Hippocampal formation (tissue), 2 donors: Measurements from ENCODE around the gene PIGL.
"Not testable (repeated sequence)": the region's sequence is repeated elsewhere in the genome, so short reads cannot be mapped to it uniquely, and the experiment has no call there.

ENCODE experiments used
- DNase-seq, 2 donors: peaks; one replicate each; lab custom pipeline; 2025; lab: John Stamatoyannopoulos, UW

PIGL gene

GRCh38 chr17:16273929-16274339 lies 56.9 kb downstream of the PIGL start:
- DNase-seq, result no peak

GRCh38 chr17:16275024-16275423 lies 58.0 kb downstream of the PIGL start:
- DNase-seq, result no peak

GRCh38 chr17:16277163-16277562 lies 60.2 kb downstream of the PIGL start:
- DNase-seq, result no peak

GRCh38 chr17:16281351-16281750 lies 64.3 kb downstream of the PIGL start:
- DNase-seq, result no peak

GRCh38 chr17:16282522-16282921 lies 65.5 kb downstream of the PIGL start:
- no peak for DNase-seq

- DNase-seq, result no peak
Measured at GRCh38 chr17:16283705-16284104, 66.7 kb downstream of the PIGL start.

- no peak for DNase-seq
Measured at GRCh38 chr17:16285646-16286008, 68.6 kb downstream of the PIGL start.

GRCh38 chr17:16286009-16286946 lies 69.3 kb downstream of the PIGL start:
- DNase-seq, result peak in 1 of 2 donors; percentile 21

GRCh38 chr17:16286947-16287562 lies 70.0 kb downstream of the PIGL start:
- DNase-seq, result no peak

GRCh38 chr17:16287563-16288027 lies 70.6 kb downstream of the PIGL start:
- DNase-seq, result peak in 1 of 2 donors; percentile 34

- peak in 1 of 2 donors; percentile 51 for DNase-seq
Measured at GRCh38 chr17:16288860-16289571, 72.0 kb downstream of the PIGL start.

- no peak for DNase-seq
Measured at GRCh38 chr17:16293931-16294330, 76.9 kb downstream of the PIGL start.

GRCh38 chr17:16294560-16294959 lies 77.5 kb downstream of the PIGL start:
- no peak for DNase-seq

- not testable (repeated sequence) for DNase-seq
Measured at GRCh38 chr17:16296072-16296471, 79.1 kb downstream of the PIGL start.

GRCh38 chr17:16297367-16298139 lies 80.5 kb downstream of the PIGL start:
- no peak for DNase-seq

GRCh38 chr17:16298140-16298662 lies 81.2 kb downstream of the PIGL start:
- DNase-seq, result no peak

GRCh38 chr17:16300554-16300953 lies 83.5 kb downstream of the PIGL start:
- DNase-seq, result no peak

- no peak for DNase-seq
Measured at GRCh38 chr17:16301963-16302855, 85.2 kb downstream of the PIGL start.

- no peak for DNase-seq
Measured at GRCh38 chr17:16302856-16303255, 85.8 kb downstream of the PIGL start.

GRCh38 chr17:16304830-16305229 lies 87.8 kb downstream of the PIGL start:
- no peak for DNase-seq
